Smooth muscle cell of the brain vasculature (primary cell): ENCODE data around the gene FBXL7.
A peak's percentile ranks its signal among the peaks of the same experiment; 100 is the strongest.
"Not testable (repeated sequence)": the region's sequence is repeated elsewhere in the genome, so short reads cannot be mapped to it uniquely, and the experiment has no call there.

ENCODE experiments used
- DNase-seq: peaks from one replicate; pipeline ENCODE4 v3.0.0-alpha.2; 2012; ENCODE audit warnings: low read depth, low spot score

The FBXL7 gene

DNA sequence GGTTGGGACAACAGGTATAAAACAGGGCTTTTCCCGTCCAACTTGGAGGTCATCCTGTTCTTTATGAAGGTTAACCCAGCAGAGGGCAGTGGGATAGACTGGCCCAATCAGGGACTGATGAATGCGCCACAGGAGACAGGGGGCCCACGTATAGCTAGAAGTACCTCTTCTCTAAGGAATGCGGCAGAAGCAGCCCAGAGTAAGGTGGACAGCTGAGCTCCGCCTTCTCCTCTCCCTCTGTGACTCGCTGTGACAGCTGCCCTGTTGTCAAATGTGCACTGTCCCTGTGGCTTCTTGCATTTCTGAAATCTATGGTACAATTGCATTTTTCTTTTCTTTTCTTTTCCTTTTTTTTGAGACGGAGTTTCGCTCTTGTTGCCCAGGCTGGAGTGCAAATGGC, 306.6 kb downstream of the FBXL7 start:
- no peak for DNase-seq

DNA sequence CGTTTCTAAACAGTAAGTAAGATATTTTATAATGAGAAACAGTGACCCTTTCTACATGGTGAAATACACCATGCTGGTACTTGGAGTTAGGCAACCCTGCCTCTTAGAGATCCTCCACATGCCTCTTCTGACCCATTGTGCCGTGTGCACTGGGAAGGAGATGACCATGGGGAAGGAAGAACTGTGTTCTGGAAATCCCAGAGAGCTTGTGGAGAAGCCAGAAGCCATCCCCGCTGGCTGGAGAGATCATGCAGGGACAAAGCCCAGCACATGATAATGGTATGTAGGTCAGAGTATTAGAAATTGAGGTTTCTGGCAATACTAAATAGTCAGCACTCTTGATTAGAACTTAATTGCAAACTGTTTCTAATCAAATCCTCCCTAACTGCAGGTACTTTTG, 307.3 kb downstream of the FBXL7 start:
- no peak for DNase-seq

DNA sequence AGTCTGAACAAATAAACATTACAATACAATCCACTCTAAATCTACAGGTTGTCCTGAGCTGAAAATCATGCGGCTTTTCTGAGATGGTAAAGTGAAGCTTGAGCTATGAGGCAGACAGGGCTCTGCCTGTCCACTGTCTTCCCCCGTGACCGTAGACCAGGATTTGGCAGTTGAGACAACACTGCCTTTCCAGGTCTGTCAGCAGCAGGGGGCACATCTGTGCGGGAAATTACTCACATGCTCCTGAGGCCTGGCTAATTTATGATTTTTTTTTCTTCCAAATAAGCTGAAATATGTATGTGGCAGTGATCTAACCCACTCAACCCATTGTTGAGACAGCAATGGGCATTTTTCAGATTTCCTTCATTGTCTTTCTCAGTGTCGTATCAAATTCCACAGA, 307.9 kb downstream of the FBXL7 start:
- DNase-seq = peak; percentile 65

DNA sequence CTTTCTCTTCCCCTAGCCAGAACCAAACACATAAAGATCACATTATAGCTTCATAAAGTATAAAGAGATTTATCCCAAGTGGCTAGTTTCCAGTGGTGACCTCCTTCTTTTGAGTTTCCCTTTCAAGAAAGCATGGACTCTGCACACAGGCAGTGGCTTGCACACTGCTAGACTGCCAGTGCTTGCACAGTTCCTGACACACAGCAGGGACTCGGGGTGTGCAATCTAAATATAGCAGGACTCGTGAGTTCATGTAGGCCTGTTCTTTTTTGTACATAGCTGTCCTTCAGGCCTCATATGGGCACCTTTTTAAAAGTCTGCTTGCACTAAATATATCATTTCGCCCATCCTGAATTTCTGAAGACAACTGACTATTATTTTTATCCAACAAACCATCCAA, 308.6 kb downstream of the FBXL7 start:
- DNase-seq = no peak

DNA sequence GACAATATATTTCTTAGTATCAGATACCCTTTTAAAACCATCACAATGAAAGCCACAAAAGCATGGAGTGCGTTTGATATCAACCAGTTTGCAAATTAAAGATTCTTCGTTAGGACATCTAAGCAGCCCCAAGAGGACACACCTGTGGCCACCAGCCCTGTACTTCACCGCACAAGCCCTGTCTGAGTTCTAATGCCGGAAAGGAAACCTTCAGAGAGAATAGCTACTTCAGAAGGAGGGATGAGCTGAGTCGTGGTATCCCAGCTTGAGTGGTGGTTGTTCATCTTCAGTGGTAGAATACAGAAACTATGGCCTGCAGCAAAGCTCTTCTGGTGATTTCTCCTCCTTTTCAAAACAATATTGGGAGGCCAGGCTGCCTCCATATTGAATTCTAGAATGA, 319.6 kb downstream of the FBXL7 start:
- DNase-seq = no peak

DNA sequence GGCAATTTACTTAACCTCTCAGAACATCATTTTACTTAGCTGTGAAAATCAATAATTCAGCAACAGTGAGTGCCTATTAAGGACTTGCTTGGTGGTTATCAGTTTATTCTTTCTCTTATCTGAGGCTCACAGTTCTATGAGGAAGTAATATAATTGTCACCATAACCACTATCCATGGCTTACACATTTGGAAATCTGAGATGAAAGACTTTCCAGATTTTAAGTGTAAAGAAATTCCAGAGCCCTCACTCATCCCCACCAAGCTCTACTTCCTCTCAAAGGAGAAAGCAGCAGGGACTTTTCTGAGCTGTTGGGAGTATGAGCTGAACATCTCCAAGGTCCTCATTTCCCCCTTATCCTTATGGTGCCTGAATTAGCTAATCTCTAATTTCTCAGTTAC, 321.5 kb downstream of the FBXL7 start:
- no peak for DNase-seq

DNA sequence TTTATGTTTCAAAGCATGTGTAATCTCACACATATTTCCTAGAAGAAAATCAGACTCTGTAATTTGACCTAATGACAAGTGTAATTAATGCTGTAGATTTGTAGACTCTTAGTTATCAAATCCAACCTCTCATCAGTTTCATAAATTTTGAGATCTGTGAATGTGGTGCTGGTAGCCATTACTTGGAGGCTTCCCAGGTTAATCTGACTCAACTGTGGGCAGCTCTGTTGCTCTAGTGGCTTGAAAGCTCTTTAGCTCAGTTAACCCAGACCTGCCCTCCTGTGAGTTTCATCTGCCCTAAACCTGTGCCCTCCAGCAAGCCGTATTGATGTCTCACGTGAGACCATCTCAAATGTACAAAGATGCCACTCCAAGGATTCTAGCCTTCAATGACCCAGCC, 323.4 kb downstream of the FBXL7 start:
- DNase-seq = no peak

DNA sequence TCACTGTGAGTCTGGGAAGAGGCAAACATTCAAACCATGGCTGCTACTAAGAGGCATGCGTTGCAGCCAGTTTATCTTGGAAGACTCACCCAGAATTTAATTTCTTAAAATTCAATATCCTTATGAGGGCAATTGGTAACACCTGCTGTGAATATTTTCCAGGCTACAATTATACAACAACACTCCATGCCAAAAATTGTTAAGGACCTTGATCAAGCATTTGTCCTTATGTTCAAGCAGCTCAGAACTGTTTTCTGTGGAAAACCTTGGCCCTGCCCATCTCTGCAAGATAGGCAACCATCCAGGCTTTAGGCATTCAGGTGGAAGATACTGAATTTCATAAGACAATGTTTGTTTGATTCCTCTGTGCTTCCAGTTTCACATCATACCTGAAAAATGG, 327.8 kb downstream of the FBXL7 start:
- no peak for DNase-seq

DNA sequence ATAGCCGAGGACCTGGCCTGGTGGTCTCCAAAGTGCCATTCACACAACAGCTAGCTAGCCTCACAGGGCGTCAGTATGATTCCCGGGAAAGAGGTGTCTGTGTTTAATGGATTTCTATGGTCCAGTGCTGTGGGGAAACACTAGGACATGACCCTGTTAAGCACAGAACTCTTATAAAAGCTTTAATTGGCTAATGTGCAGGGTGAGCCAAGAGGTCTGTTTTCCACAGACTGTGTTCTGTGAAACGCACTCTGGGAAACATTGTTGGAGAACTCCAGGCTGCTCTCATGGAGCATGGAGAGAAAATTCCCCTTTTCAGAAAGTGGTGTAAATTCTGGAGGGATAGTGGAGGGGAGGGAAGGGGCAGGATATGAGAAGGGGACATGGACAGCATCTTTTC, 331.4 kb downstream of the FBXL7 start:
- no peak for DNase-seq

DNA sequence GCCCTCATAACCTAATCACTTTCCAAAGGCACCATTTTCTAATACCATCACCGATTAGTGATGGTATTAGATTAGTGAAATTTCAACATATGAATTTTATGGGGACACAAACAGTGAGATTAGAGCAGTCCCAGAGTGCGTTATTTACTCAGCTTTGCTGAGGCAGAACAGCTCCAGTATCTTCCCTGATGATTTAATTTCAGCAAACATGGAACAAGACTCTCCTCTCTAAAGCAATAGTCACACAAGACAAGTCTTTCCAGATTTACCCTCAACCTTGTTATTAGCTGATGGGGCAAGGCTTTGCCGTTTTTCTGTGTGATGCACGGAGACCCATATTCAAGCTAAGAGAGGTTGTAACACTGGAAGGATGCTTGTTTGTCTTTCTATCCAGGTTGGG, 333.4 kb downstream of the FBXL7 start:
- DNase-seq = no peak

DNA sequence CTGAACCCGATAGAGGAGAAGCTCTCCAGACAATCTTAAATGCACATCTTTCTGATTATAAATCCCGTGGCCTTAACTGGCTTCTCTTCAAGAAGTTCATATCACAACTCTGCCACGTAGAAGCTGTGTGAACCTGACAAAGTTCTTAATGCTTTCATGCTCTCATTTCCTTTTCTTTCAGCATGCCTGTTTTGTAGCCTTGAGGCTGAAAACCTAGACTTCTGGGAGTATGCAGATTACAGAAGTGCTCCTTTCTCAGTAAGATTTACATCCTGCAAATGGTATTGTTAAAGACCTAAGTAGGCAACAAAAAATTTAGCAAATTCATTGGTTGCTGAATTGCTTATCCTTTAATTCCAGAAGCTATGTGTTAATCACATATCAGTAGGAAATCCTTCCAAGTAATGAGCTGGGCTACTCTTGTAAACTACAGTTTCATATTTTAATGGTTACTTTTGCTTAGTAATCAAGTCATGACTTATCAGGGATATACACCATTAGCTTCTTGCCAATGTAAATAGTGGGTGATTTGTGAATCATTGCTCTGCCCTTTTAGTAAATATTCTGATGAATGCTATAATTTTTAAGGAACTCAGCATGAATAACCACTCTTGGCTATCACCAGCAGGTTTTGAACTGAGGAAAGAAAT, 334.7 kb downstream of the FBXL7 start:
- DNase-seq = peak; percentile 26

DNA sequence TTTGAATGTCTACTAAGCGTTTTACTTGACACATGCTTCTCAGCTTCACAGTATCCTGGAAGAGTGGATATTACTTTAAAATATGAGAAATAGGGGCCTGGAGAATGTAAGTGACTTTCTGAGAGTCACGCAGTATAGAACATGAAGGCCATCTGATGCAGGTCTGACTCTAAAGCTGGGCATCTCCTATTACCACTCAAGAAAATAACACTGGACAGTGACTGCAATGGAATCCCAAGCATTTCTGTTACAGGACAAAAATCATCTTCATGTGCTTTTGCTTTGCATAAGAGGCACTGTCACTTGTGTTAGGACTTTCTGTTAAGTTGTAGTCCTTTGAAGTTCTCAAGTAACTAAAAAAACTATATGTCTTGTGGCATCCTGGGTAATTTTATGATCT, 335.5 kb downstream of the FBXL7 start:
- DNase-seq = no peak

DNA sequence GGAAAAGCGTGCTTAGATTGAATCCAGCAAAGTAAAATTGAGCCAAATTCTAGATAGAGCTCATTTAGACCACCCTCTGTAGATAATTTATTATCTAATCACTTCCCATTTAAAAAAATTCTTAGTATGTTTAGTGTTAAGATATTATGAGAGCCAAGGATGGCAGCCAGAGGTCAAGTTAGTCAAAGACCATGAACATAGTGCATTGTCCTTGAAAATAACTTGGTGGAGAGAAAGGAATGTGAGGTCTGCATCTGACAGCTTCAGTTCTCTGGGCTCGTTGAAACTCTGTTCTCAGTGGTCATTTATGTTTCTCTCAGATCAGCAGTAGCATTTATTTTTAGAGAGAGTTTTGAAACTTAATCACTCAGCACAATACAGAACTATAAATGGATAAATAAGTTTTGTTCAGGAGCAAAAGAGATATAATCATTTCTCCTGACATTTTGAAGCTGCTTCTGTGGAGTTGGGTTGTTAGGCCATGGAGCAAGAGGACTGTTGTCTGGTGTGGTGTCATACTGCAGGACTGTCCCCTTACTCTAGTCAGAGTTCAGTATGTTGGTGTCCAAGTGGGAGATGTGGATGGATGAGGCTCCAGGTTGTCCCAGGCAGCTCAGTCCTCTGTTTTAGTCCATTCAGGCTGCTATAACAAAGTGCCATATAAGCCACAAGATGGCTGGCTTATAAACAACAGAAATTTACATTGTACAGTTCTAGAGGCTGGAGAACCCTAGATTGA, 337.7 kb downstream of the FBXL7 start:
- DNase-seq = no peak

DNA sequence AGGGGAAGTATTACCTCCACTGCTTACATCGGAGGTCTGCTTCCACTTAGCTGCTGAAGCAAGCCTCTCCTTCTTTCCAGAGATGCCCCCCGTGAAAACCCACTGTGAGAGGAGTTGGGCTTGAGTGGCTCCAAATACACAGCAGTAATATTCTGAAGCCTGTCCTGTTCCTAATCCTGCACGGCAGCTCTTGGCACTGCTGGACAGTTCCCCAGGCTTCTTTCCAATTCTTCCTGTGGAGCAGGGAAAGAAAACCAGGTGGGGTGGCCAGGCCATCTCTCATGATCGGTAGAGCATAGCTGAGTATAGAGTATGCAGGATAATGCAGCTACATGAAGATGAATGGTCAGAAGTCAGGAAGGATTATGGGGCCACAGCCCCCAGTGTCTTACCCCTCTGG, 344.3 kb downstream of the FBXL7 start:
- DNase-seq = no peak

DNA sequence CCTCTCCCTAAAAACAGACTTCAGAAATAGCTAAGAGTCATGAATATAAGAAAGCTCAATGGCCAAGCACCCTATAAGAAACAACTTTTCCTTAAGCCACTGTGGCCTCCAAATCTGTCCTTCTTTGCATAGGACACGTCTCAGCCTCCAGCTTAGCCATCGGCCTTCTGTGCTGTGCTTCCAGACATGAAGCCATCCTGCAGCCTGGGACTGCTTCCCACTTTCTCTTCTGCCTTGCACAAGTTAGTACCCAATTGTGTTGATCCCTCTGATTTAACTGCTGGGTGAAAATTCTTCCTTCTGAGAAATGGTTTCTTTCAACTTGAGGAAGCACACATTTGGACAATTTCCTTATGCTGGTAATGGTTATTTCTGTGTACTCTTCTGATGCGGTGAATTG, 344.9 kb downstream of the FBXL7 start:
- no peak for DNase-seq

DNA sequence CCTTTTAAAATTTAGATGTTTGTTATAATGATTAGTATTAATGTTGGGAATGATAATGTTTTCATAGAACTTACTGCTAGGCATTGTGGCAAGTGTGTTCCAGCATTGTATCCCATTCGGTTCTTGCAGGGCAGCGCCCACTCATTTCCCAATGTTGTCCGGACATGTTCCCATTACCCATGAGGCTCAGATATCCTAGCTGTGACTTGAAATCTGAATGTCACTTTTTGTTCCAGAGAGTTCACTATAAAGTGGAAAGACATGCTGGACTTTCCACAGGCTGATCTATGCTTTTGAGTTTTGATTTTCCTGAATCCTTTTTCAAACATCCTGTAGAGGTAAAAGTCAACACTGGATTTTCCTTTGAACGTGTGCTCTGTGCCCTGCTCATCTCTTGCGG, 350.6 kb downstream of the FBXL7 start:
- DNase-seq = no peak

DNA sequence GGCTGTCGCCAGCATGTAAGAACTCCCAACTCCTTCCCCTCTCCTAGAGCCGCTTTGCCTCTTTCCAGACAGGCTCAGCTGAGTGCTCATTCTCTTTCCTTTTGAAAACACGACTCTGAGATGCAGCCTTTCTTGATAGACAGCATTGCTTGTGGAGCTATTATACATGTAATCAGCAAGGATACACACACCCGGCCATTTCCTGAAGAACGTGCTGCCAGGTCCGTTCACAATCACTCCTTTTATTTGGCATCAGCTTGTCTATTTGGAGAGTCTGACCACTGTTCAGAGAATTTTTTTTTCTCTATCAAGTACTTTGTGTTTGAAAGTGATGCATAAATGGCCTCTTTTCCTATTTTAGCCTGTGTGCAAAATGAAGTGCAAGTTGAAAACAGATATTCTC, 351.0 kb downstream of the FBXL7 start:
- DNase-seq = no peak

DNA sequence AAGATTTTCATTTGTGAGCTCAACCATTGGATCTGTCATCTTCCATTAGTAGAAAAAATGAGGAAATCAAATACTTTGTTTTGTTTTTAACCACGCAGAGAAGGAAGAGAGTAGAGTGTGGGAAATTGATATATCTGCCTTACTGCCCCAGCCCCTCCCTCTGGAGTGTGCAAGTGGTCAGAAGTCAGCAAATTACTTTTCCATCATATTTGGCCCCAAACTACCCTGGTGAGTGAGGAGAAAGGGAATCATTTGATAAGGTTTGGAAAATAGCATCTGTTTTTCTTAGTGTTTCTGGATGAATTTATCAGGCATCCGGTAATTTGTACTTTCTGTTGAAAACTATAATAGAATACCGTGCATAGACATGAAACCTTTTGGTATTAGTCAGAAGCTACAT, 352.2 kb downstream of the FBXL7 start:
- DNase-seq = no peak

DNA sequence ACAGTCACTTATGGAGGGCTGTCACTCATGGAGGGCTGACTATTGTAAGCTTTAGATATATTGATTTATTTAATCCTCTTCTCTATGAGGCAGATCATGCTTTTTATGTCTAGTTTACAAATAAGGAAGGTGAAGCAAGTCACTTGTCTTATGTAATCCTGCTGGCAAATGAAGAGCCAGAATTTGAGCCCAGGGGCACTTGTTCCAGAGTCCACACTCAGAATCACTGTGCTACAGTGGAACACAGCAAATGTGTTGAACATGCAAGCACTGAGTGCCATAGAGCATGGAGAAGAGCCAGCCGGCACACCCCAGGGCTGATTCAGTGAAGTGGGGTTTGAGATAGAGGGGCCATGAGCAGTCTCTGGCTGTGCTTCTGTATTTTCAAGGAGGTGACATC, 353.0 kb downstream of the FBXL7 start:
- no peak for DNase-seq

DNA sequence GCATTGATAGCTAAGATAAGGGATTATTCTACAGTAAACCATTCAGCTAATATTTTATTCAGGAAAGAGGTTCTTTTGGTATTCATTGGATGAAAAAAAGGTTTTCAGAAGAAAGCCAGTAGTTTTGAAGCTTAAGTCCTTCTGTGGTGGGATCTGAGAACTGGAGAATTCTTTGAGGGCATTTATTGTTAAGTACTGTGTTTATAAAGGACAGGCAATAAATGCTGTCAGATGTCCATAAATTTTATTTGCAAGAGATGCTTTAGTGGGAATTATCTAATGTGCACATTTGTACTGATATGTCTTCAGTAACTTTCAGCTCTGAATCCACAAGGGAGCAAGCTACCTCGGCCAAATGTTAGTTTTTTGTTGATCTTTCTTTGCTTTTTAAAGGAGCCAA, 358.3 kb downstream of the FBXL7 start:
- no peak for DNase-seq

DNA sequence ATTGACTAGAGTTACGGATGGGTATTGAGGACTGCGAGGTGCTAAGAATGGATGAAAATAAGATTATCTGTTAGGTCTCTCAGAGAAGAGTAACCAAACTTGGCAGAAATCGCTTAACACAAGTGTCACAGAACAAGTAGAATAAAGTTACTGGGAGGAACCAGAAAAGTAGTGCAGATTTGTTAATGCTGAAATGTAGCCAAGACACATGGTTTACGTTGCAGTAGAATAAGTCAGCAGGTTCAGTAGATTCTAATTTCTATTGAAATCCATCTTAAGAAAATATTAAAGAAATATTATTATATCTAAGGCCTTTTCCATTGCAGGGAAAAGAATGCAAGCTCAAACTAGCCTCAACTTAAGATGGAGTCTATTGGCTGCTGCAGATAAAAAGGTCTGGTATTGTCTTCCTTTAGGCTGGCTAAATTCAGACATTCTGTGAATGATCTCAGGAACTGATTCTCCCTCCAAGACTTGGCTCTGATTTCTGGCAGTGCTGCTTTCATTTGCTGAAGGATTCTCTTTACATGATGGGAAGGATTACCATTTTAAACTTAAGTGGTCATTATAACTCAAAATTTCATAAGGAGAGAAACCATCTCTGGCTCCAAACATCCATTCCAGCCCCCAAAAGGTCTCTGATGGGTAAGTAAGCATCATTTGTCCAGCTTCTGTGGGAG, 364.7 kb downstream of the FBXL7 start:
- no peak for DNase-seq

DNA sequence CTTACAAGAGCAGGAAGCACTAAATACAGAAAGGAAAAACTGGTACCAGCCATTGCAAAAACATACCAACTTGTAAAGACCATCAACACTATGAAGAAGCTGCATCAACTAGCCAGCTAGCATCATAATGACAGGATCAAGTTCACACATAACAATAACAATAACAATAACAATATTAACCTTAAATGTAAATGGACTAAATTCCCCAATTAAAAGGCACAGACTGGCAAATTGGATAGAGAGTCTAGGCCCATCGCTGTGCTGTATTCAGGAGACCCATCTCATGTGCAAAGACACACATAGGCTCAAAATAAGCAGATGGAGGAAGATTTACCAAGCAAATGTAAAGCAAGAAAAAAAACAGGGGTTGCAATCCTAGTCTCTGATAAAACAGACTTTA, 372.3 kb downstream of the FBXL7 start:
- not testable (repeated sequence) for DNase-seq

DNA sequence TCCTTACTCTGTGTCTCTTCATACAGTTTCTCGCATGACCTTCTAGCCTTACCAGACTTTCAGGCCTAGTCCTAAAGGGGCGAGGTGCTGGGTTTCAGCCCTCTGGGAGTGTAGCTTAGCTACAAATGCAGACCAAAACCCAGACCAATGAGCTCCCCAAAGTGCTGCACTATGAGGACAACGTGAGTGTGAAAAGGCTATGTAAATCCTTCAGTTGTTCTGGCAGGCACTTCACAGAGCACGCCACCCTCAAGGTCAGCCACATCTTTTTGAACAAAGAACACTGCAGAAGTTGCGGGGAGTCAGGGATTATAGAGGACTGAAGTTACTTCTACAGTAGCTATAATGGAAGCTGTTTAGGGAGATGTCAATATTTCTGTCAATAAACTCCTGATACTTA, 377.9 kb downstream of the FBXL7 start:
- no peak for DNase-seq
